GM18499 (cell line): Measurements from ENCODE around the gene POLD2.
"Not testable (repeated sequence)": the region's sequence is repeated elsewhere in the genome, so short reads cannot be mapped to it uniquely, and the experiment has no call there.

ENCODE experiments used
- ATAC-seq: cut with Tn5 transposase; IDR thresholded peaks from one replicate; pipeline ENCODE4 v1.9.1; 2021; ENCODE audit warnings: moderate number of reproducible peaks; ENCODE audit not compliant: insufficient read depth, unreplicated experiment

Gene POLD2

GRCh38 chr7:44139311-44140010 lies 16.1 kb upstream of the POLD2 start:
- no peak for ATAC-seq

GRCh38 chr7:44138698-44139097 lies 15.3 kb upstream of the POLD2 start:
- ATAC-seq = no peak

- ATAC-seq = no peak
These were observed 13.4 kb upstream of the POLD2 start for GRCh38 chr7:44136731-44137130.

- ATAC-seq = no peak
These were observed 11.7 kb upstream of the POLD2 start for GRCh38 chr7:44134943-44135628.

GRCh38 chr7:44133295-44133694 lies 9.9 kb upstream of the POLD2 start:
- ATAC-seq = no peak

- ATAC-seq = no peak
These were observed 8.7 kb upstream of the POLD2 start for GRCh38 chr7:44132039-44132438.

GRCh38 chr7:44131173-44132029 lies 8.1 kb upstream of the POLD2 start:
- ATAC-seq = no peak

GRCh38 chr7:44128721-44129582 lies 5.6 kb upstream of the POLD2 start:
- no peak for ATAC-seq

GRCh38 chr7:44127161-44127560 lies 3.8 kb upstream of the POLD2 start:
- no peak for ATAC-seq

GRCh38 chr7:44126574-44126973 lies 3.2 kb upstream of the POLD2 start:
- not testable (repeated sequence) for ATAC-seq

GRCh38 chr7:44124822-44125202 lies 1.5 kb upstream of the POLD2 start:
- ATAC-seq = no peak

- no peak for ATAC-seq
These were observed 819 bp downstream of the POLD2 start for GRCh38 chr7:44122529-44122928.

GRCh38 chr7:44121761-44122420 lies 1.5 kb downstream of the POLD2 start:
- no peak for ATAC-seq

GRCh38 chr7:44120395-44120794 lies 3.0 kb downstream of the POLD2 start:
- no peak for ATAC-seq

- ATAC-seq = no peak
These were observed 3.4 kb downstream of the POLD2 start for GRCh38 chr7:44119829-44120380.

- ATAC-seq = no peak
These were observed 5.4 kb downstream of the POLD2 start for GRCh38 chr7:44117801-44118429.

GRCh38 chr7:44116789-44117666 lies 6.3 kb downstream of the POLD2 start:
- ATAC-seq = no peak
